ENCODE measurements around the gene PTH2R. TPM values are rescaled to one million over a fixed set of nuclear protein-coding genes. Genes with fewer than 3 reads are reported as not detected.

PTH2R gene
- total and polyA plus RNA-seq, 10 donors: 0.10 to 0.92 (median 0.43) TPM; not detected in 1

DNA sequence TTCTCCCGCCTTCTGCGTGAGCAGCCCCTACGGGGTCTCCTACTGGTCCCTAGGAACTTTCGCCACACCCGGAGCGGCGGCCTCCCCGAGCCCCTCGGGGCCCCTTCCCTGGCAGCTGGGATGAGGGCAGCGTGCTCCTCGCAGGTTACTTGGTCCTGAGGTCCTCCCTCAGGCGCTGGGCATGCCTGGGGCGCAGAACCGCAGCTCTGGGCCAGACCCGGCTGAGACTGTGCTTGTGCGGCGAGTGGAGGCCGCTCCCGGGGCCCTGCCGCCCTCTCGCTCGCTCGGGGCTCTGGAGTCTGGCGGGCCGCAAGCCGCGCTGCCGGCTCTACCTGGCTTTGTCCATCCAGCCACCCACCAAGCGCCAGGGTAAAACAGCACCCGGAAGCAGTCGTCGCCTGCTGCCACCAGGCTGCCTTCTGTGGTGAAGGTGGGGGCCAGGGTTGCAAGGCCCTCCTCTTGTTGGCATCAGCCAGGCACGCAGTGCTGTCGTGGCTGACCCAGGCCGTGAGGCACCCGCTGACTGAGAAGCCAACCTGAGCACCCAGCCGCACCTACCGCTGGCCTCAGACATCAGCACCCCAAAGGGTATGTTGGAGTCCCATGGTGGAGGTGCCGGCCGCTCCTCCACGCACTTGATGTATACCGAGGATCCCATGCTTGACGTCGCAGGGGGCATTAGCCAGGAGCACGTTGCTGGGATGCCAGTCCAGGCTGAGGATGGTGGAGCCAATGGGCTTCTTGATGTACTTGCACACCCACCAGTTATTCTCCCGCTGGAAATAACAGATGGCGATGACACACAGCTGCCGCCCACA, 46.1 kb upstream of the PTH2R start:
- H3K27me3 ChIP-seq (replicated peaks in 1 of 7): no peaks in the 10 kb centered on the region
- peak; percentile 77 for DNase-seq
- H3K36me3 ChIP-seq: peaks cover 0 to 45% (median 10%) of the 10 kb centered on the region in 6 donors
- TF ChIP-seq, protein P1, sequence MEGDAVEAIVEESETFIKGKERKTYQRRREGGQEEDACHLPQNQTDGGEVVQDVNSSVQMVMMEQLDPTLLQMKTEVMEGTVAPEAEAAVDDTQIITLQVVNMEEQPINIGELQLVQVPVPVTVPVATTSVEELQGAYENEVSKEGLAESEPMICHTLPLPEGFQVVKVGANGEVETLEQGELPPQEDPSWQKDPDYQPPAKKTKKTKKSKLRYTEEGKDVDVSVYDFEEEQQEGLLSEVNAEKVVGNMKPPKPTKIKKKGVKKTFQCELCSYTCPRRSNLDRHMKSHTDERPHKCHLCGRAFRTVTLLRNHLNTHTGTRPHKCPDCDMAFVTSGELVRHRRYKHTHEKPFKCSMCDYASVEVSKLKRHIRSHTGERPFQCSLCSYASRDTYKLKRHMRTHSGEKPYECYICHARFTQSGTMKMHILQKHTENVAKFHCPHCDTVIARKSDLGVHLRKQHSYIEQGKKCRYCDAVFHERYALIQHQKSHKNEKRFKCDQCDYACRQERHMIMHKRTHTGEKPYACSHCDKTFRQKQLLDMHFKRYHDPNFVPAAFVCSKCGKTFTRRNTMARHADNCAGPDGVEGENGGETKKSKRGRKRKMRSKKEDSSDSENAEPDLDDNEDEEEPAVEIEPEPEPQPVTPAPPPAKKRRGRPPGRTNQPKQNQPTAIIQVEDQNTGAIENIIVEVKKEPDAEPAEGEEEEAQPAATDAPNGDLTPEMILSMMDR (IDR thresholded peaks at IDR 0.05 in 8 of 11, conservative IDR thresholded peaks at IDR 0.05 in 3 of 11): no peak
- no peak for TF ChIP-seq POLR2A (IDR thresholded peaks at IDR 0.05)
- TF ChIP-seq POLR2AphosphoS5 (IDR thresholded peaks at IDR 0.05): peak in 1 of 3 donors; percentile 44
- H3K27ac ChIP-seq: peak overlapping the region in 1 of 8 donors; percentile 67
- peaks cover 0 to 16% (median 0%) of the 10 kb centered on the region in 6 donors for H3K4me1 ChIP-seq
- no peak overlapping the region for H3K4me3 ChIP-seq
- intact Hi-C loops (cut with DNase I; ENCODE audit: low total_unique reads): no loop called here
- peaks cover 4 to 16% (median 9%) of the 10 kb centered on the region in 8 donors for H3K9me3 ChIP-seq
- 94 to 97% (median 94%) methylated on average over 20 to 48 of the region's 48 CpGs for WGBS, 5 donors

GRCh38 chr2:208361077-208361441, 45.5 kb upstream of the PTH2R start:
- Histone ChIP-seq H3K4me3 (no peak overlapping the region), H3K27ac (no peak overlapping the region), H3K27me3 (replicated peaks in 1 of 7) (no peaks in the 10 kb centered on the region), H3K9me3 (peaks cover 4 to 17% (median 11%) of the 10 kb centered on the region in 8 donors), H3K4me1 (peaks cover 0 to 16% (median 0%) of the 10 kb centered on the region in 6 donors), H3K36me3 (peaks cover 0 to 39% (median 6%) of the 10 kb centered on the region in 6 donors)
- 89 to 97% (median 95%) methylated on average over 9 of the region's 9 CpGs for WGBS, 5 donors
- peak; percentile 67 for DNase-seq
- TF ChIP-seq POLR2AphosphoS5 (IDR thresholded peaks at IDR 0.05) (no peak), POLR2A (IDR thresholded peaks at IDR 0.05) (no peak)
- TF ChIP-seq, protein P1 (IDR thresholded peaks at IDR 0.05 in 8 of 11, conservative IDR thresholded peaks at IDR 0.05 in 3 of 11): no peak
- intact Hi-C loops (cut with DNase I; ENCODE audit: low total_unique reads): no loop called here

DNA sequence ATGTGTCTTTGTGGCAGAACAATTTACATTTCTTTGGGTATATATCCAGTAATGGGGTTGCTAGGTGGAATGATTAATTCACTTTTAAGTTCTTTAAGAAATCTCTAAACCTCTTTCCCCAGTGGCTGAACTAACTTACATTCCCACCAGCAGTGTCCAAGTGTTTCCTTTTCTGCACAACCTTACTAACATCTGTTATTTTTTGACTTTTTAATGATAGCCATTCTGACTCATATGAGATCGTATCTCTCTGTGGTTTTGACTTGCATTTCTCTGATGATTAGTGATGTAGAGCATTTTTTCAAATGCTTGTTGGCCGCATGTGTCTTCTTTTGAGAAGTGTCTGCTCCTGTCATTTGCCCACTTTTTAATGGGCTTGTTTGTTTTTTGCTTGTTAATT, 43.1 kb upstream of the PTH2R start:
- H3K27me3 ChIP-seq (replicated peaks in 1 of 7): no peaks in the 10 kb centered on the region
- H3K4me1 ChIP-seq: peaks cover 0 to 3% (median 0%) of the 10 kb centered on the region in 6 donors
- WGBS, 5 donors: 26 to 46% (median 35%) methylated on average over 2 of the region's 2 CpGs
- DNase-seq: no peak
- TF ChIP-seq POLR2A (IDR thresholded peaks at IDR 0.05) (no peak), POLR2AphosphoS5 (IDR thresholded peaks at IDR 0.05) (no peak)
- TF ChIP-seq, protein P1 (IDR thresholded peaks at IDR 0.05 in 8 of 11, conservative IDR thresholded peaks at IDR 0.05 in 3 of 11): no peak
- H3K27ac ChIP-seq: no peak overlapping the region
- no peak overlapping the region for H3K4me3 ChIP-seq
- peaks cover 0 to 21% (median 5%) of the 10 kb centered on the region in 6 donors for H3K36me3 ChIP-seq
- peaks cover 4 to 17% (median 11%) of the 10 kb centered on the region in 8 donors for H3K9me3 ChIP-seq
- intact Hi-C loops (cut with DNase I; ENCODE audit: low total_unique reads): no loop called here
